Astrocyte of the spinal cord (primary cell): Measurements from ENCODE around the gene LRGUK.

Experiments used
- DNase-seq: peaks from one replicate; pipeline ENCODE4 v3.0.0; 2011; ENCODE audit warnings: low read depth, low spot score
- H3K4me3 ChIP-seq: 2 replicates; pipeline ENCODE4 v1.5.1; 2011; ENCODE audit warnings: low read depth, mild to moderate bottlenecking, low read length, moderate library complexity
- CTCF ChIP-seq: IDR thresholded peaks from 2 replicates; pipeline ENCODE4 v1.5.1; 2012; ENCODE audit warnings: low read depth, mild to moderate bottlenecking, low read length, inconsistent platforms
- in situ Hi-C: cut with HindIII; loops from 2 replicates; pipeline ENCODE4 v1.10.0; 2017; ENCODE audit warnings: low sequenced_read_pairs

LRGUK gene

GRCh38 chr7:134126146-134126545 lies 994 bp upstream of the LRGUK start:
- no peak overlapping the region for H3K4me3 ChIP-seq
- TF ChIP-seq CTCF, result no peak
- in situ Hi-C loops, result no loop called here
- no peak for DNase-seq

- in situ Hi-C loops, result no loop called here
- H3K4me3 ChIP-seq, result peak overlapping the region; percentile 58
- no peak for TF ChIP-seq CTCF
- no peak for DNase-seq
Observed at GRCh38 chr7:134126596-134126965, 559 bp upstream of the LRGUK start.

GRCh38 chr7:134128829-134129228 lies 1.7 kb downstream of the LRGUK start:
- in situ Hi-C loops, result no loop called here
- DNase-seq, result no peak
- TF ChIP-seq CTCF, result no peak
- H3K4me3 ChIP-seq, result no peak overlapping the region

GRCh38 chr7:134129856-134130523 lies 2.9 kb downstream of the LRGUK start:
- H3K4me3 ChIP-seq, result no peak overlapping the region
- DNase-seq, result no peak
- no peak for TF ChIP-seq CTCF
- in situ Hi-C loops, result no loop called here

GRCh38 chr7:134134004-134134403 lies 6.9 kb downstream of the LRGUK start:
- no peak for TF ChIP-seq CTCF
- in situ Hi-C loops, result no loop called here
- H3K4me3 ChIP-seq, result no peak overlapping the region
- DNase-seq, result no peak

GRCh38 chr7:134140889-134141867 lies 14.0 kb downstream of the LRGUK start:
- H3K4me3 ChIP-seq, result no peak overlapping the region
- in situ Hi-C loops, result no loop called here
- peak; percentile 55 for DNase-seq

More at GRCh38 chr7:134140889-134141867, 14.0 kb downstream of the LRGUK start:
- peak; percentile 95 for TF ChIP-seq CTCF
